Adrenal gland (tissue), 5 donors: Measurements from ENCODE around the gene AMPD3.

ENCODE experiments used
- POLR2A ChIP-seq, 2 donors: fragments of 450-650 bp; IDR thresholded peaks; one replicate each; pipeline ENCODE4 v1.6.1; 2017; ENCODE audit warnings: antibody characterized with exemption in 2 of 2, mild to moderate bottlenecking in 2 of 2, moderate library complexity in 1 of 2
- TF ChIP-seq, protein P1 (sequence below), 6 experiments: fragments of 450-650 bp in 4 of 6; fragments of 200-600 bp in 2 of 6; sonication (generic) in 1 of 6; IDR thresholded peaks; 1 replicate in 5 of 6; 2 replicates in 1 of 6; pipeline versions ENCODE4 v1.5.1 to v1.8.0; 2016 to 2021; ENCODE audit warnings: antibody characterized with exemption in 6 of 6, mild to moderate bottlenecking in 2 of 6, moderate library complexity in 1 of 6
- donor health status: DM: no; HTN: no; CAD: no.

DNA sequence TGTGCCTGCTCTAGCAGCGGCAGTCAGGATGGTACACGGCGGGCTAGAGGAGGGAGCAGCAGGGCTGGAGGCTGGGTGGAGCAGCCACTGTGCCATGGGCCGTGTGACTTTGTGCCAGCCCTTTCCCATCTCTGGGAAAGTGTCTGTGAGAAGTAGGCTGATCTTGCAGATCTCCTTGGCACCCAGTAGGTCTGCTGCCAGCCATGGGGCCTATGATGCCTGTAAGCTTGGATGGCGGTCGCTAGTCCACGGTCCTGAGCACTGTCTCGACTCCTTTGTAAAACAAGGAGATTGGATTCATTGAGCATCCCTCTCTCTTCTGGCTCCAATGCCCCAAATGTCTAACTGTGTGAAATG is 22.6 kb downstream of the AMPD3 start:
- no peak for TF ChIP-seq POLR2A (IDR thresholded peaks at IDR 0.05)
- TF ChIP-seq, protein P1, sequence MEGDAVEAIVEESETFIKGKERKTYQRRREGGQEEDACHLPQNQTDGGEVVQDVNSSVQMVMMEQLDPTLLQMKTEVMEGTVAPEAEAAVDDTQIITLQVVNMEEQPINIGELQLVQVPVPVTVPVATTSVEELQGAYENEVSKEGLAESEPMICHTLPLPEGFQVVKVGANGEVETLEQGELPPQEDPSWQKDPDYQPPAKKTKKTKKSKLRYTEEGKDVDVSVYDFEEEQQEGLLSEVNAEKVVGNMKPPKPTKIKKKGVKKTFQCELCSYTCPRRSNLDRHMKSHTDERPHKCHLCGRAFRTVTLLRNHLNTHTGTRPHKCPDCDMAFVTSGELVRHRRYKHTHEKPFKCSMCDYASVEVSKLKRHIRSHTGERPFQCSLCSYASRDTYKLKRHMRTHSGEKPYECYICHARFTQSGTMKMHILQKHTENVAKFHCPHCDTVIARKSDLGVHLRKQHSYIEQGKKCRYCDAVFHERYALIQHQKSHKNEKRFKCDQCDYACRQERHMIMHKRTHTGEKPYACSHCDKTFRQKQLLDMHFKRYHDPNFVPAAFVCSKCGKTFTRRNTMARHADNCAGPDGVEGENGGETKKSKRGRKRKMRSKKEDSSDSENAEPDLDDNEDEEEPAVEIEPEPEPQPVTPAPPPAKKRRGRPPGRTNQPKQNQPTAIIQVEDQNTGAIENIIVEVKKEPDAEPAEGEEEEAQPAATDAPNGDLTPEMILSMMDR (IDR thresholded peaks at IDR 0.05), result no peak
